HG02970 (cell line): ENCODE results near the gene IL36RN.

Experiments used
- ATAC-seq: cut with Tn5 transposase; IDR thresholded peaks from one replicate; pipeline ENCODE4 v1.9.1; 2021; ENCODE audit warnings: mild to moderate bottlenecking, moderate library complexity, moderate number of reproducible peaks; ENCODE audit not compliant: unreplicated experiment, low FRiP score

Gene IL36RN

DNA sequence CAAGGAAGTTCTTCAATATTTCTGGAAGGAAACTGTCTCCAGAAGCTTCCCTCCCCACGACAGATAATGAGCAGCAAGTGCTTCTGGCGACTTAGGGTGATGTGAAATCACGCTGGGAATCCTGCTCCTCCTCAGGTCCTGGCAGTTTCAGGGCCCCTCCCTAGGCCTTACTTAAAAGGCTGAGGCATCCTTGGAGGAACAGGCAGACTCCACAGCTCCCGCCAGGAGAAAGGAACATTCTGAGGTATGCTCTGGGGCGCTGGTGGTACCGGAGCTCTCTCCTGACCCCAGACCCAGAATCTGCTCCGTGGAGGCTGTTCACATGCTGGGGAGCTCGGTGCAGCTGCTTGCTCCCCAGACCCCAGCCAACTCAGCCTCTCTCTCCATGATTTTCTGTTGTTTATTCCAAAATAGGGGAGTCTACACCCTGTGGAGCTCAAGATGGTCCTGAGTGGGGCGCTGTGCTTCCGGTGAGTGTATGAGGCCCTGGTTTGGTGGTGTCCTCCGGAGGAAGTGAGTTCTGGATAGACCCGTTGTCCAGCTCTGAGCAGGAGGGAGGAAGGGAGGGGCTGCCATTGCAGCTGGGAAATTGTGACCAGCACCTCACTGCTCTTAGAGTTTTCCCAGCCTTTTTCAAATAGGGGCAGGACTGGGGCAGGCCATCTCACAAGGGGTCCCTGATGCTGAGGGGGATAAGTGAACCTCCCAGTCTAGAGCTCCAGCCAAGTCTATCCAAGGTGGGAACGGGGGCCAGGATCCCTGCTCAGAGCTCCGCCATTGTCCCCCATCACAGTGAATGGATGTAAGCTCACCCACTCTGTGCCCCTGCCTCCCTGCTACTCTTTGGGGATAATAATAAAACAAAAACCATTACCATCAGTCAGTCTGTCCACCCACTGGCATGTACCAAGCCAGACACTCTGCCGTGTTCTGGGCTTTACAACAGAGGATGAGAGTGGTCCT is at the start of gene IL36RN:
IL36RN (plus strand) TSS at position 201 of the 963 bp plus-strand sequence; CDS start at position 442, 241 bp downstream.
- no peak for ATAC-seq

DNA sequence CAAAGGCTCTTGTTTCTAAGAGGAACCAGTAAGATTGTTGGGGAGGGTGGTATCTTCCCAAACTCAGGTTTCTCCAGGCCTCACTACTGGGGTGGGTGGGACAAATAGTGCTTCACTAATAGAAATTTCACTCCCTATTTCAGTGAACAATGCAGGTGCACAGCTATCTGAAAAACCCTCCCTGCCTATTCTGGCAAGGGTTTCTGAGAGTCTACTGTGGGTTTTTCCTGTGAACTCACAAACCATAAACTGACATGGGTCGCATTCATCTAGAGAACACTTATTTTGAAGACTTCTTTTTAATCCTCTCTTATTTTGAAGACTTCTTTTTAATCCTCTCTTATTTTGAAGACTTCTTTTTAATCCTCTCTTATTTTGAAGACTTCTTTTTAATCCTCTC is 49.4 kb upstream of the IL36RN start:
- ATAC-seq = no peak

DNA sequence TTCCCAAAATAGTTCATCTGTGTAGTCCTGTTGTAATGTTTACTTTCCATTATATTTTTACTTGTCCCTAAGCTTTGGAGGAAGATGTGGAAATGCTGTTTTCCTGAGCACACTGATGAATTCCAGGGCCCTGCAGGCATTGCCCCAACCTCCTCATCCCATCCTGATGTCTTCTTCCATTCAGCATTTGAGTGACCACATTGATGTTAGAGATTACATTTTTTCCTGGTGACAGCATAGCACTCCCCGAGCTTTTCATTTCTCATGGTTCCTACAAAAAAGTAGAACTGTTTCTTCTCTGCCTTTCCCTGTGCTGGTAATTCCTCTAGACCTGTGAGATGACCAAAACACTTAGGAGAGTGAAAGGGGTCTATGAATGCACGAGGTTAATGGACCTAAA is 48.9 kb upstream of the IL36RN start:
- no peak for ATAC-seq

DNA sequence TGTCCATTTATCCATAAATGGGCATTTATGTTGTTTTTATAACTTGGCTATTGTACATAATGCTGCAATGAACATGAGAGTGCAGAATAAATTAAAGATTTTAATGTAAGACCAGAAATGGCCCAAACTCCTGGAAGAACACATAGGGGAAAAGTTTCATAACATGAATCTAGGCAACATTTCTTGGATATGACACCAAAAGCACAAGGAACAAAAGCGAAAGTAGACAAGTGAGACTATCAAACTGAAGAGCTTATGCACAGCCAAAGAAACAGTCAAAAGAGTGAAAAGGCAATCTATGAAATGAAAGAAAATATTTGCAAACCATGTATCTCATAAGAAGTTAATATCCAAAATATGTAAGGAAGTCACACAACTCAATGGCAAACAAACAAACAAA is 47.9 kb upstream of the IL36RN start:
- ATAC-seq = no peak

DNA sequence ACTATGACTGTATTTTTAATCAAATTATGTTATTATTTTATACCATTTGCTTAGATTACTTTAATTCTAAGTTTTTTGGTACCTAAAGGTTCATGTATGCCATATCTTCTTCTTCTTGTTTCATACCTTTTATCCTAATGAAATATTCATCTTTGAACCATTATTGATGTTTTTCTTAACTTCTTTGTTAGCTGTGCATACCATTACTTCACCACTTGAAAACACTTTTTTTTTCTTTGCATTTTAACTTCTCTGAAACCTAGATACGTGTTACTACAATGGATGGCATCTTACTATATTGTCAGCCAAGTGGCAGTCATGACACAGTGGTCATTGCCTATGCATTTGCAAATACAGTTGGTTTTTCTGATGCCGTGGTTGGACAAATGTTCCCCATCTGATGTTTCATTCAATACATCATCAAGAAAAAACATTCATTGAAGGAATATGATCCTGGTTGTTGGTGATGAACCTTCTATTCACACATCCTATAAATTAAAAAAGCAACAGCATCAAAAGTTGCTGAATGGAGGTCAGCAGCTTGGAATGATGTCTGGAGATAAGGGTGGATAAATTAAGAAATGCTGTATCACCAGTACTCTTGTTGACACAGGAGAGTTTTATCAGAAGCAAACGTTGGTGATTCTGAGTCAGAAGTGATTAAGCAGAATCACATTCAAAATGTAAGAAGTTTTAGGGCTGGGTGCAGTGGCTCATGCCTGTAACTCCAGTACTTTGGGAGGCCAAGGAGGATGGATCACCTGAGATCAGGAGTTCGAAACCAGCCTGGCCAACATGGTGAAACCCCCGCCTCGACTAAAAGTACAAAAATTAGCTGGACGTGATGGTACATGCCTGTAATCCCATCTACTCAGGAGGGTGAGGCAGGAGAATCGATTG is 46.3 kb upstream of the IL36RN start:
- ATAC-seq = no peak

DNA sequence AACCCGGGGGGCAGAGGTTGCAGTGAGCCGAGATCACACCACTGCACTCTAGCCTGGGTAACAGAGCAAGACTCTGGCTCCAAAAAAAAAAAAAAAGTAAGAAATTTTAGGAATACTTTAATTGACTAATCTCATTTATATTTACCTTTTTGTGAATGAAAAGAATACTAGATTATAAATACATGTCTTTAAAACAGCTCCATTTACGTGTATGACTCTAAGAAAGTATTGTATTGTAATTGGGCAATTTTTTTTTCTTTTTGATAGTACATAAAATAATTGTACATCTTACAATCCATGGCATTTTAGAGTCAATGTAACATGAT is 45.7 kb upstream of the IL36RN start:
- no peak for ATAC-seq

DNA sequence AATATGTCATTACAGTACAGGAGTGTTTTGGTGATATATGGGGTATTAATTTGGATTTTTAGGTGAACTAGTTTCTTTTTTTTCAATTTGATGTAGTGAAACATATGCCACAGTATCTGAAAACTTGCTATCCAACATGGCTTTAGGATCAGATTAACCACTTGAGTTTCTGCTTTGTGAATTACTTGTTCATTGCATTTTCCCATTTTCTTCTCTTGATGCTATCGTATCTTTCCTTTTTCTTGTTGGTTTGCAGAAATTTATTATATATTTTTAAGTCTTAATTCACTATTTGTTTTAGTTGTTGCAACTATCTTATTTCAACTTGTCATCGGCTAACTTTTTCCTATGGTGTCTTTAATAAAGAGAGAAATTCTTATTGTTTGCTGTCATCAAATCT is 44.9 kb upstream of the IL36RN start:
- no peak for ATAC-seq

DNA sequence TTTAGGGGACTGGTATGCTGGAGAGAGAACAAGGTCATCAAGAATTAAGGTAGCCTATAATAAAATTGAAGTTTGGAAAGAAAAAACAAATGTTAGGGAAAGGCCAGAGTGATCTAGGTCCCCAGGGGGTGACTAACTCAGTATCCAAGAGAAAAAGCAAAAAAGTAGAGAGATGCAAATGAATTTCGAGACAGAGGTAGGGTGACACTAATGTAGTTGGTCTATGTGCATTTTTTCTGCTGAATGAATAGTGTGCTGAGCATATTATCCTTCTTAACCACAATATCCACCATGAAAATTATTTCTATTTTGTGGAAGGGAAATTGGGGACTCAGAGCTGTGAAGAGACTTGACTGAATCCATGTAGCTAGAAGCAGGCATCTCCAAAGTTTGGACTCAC is 44.0 kb upstream of the IL36RN start:
- no peak for ATAC-seq

DNA sequence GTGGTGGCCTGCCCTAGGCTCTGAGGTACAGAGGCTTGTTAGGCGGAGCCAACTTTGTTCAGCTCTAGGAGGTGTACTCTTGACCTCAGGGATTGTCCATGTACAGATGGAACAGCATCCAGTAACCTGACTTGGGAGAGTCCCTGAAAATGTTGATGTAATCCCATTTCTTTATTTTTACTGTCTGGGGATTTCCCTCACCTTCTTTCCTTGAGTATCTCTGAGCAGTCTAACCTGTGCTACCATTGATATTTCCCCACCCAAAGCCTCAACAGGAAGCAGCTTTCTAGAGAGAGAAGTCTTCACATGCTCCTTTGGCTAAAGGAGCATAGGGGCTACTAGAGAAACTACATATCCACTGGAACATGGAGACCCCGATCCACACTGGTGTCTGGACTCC is 43.3 kb upstream of the IL36RN start:
- no peak for ATAC-seq

DNA sequence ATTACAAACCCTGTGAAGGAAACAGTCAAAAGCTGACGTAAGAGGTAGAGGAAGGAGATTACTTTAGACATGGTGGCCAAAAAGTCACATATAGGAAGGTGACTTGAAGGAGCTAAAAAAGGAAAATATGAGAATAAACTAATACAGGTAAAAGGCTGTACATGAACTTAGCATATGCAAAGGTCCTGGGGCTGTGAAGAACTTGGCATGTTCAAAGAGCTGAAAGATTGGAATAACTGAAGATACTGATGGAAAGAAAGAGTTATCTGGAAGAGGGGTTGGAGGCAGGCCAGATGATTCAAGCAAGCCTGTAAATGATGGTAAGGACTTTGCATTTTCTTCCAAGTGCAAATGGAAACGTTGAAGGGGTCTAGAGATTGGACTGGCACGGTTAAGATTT is 40.5 kb upstream of the IL36RN start:
- ATAC-seq = no peak

DNA sequence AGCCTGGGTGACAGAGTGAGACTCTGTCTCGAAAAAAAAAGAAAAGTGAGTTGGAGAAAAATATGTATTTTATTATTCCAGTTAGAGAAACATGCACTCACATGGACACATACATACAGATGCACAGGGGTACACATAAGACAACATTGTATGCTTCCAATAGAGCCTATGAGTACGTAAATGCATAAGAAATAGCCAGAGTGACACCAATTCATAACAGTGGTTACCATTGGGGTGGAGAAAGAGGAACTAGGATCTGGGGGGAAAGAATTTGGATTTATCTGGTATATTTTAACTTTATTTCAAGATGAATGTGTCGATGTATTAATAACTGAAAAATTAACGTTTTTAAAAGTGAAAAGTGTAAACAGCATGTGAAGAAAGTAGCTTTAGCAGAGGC is 37.7 kb upstream of the IL36RN start:
- ATAC-seq = no peak

DNA sequence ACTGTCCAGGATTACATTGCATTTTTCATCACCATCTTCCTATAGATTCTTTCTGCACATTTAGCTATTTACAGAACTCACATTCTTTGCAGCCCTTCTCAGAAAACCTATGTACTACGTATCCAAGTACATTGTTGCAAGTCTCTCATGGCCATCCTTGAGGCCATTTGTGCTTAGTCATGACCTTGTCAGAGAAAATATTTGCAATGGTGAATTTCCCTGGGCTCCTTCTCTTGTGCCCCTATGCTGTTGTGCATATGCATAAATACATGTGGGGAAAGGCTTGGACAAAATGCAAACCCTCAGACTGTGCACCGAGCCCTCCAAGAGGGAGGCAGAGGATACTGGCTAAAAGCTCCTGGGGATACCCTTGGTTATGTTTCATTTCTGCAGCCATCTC is 34.2 kb upstream of the IL36RN start:
- no peak for ATAC-seq

DNA sequence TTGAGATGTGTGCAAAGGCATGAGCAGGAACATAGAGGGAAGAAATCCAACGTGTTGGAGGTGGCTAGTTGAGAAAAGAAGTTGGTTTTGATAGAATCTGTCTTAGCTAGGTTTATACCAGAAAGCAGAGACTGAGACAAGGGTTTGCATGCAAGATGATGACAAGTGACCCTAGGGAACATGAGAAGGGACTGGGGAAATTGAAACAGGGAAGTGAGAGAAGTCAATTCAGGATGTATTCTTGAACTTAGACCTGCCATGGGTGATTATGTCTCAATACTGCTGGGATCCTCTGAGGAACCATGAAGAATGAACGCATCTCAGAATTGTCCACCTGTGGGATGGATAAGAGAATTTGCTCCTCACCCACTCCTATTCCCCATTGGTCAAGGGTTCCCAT is 33.3 kb upstream of the IL36RN start:
- ATAC-seq = no peak

DNA sequence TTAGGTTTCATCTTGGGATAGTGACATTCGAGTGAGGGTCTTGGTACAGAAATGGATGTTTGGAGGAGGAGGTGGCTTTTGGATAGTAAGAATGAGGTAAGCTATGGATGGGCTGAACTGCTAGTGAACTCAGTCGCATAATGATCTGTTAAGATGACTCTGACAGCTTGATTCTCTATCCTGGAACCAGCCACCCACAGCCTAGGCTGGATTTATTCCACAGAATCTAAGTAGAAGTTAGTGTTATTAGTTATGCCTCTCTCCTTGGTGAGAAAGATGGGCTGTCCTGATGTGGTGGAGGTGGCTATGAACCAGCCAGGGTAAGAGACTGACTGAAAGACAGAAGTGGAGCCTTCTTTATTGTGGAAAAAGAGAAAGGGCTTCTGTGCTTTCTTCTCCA is 31.3 kb upstream of the IL36RN start:
- ATAC-seq = no peak

DNA sequence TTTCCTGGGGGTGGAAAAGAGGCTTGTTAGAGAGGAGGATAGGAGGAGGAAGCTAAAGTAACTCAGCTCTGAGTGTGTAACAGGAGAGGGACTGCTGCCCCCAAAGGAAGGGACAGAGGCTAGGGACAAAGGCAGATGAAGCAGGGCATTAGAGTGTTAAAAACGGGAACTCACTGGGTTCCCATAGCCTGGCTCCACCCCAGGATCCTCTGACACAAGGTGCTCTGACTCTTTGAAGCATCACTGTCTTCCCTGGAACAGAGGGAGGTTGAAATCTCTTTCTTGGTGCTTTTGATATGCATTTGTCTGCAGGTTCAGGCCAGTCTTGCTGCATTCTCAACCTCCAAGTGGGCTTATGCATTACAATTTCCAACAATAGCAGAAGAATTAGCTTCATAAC is 30.9 kb upstream of the IL36RN start:
- no peak for ATAC-seq

DNA sequence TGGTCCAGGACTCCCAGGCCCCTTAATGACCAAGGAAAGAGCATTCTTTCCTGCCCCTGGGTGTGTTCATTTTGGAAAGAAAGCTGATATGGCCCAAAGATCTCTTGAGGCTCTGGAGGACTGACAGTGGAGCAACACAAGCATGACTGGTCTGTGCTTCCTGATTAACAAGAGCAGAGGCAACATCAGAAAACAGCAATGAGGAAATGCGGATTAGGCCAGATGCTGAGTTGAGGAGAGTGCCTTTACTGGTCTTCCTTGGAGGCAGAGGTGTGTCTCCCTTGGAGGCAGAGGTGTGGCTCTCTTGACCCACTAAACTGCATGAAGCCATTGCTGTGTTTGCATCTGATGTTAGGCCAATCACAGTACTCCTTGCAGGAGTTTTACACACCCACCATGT is 26.3 kb upstream of the IL36RN start:
- no peak for ATAC-seq

DNA sequence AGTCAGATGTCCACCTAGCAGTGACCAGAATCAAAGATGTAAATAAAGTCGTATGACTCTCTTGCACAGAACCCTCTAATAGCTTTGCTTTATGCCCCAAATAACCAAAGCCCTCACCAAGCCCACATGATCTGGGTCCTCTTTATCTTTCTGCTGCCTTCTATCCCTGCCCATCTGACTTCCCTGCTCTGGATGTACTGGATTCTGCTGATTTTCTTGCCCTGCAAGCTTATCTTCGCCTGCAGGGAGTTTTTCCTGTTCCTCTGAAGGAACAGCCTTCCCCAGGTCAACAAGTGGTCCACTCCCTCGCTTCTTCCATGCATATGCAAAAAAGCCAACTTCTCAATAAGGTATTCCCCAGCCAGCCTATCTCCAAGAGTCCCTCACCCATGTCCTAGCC is 25.0 kb upstream of the IL36RN start:
- no peak for ATAC-seq

DNA sequence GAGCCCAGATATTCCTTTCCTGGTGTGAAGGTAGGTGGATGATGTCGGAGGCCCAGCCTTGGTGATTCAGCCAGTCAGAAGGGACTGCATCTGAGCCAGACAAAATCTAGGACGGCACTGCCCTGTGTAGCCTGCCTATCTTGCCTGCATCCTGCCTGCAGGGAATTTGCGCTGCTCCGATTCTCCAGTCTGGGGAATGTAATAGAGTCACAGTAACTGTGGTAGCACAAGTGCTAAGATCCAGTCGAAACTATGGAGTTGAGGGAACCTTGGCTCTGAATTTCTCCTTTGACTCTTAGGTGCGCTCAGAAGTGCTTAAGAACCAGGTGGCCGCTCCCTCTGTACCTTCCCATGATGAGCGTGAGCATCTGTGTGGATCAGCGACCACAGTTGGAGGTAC is 22.2 kb upstream of the IL36RN start:
- no peak for ATAC-seq

DNA sequence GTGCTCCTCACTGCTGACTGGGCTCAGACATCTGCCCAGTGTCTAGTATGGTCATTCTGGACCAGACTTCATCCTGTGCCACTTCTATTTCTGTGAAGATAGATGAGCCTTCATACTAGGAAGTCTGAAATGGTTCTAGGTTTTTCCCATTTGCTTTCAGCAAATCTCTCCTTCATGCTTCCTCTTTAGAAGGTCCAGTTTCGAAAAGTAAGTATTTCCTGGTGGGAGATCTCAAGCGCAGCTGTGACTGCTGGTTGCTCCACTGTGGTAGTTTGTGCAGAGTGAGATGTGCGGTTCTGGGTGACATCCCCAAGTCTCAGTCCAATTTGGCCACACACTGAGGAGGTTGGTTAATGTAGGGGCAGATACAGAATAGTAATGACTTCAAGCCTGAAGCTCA is 20.7 kb upstream of the IL36RN start:
- no peak for ATAC-seq

DNA sequence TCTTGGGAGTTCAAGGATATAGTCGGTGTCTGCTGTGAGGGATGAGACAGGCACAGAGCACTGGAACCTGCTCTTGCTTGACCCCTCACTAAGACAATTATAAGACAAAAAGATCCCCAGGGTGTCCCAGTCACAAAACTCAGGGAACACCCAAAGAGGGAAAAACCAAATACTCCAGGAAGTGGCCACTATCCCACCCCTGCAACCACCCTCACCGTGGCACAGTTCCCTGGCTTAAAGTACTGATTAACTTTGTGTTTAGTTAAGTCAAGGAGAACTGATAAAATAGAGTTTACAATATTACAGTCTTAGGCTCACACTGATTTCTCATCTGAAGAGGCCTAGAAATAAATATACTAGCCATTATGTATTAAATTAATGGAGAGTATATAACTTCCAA is 19.8 kb upstream of the IL36RN start:
- ATAC-seq = no peak

DNA sequence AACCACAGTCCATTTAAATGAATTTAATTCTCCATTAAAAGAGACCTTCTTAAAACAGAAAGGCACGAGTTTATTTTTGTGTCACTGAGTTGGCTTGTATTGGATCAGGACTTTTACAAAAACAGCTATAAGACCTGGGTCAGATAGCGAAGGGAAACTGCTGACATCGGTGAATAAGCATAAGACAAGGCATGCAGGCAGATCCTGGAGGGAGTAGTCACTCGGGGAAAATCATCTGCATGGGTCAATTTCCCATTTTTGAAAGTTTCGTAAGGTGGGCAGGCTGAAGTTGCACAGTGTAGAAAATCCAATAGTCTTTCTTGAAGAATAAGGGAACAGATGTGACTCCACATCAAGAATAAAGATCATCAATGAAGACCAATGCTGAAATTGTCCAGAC is 19.3 kb upstream of the IL36RN start:
- no peak for ATAC-seq

DNA sequence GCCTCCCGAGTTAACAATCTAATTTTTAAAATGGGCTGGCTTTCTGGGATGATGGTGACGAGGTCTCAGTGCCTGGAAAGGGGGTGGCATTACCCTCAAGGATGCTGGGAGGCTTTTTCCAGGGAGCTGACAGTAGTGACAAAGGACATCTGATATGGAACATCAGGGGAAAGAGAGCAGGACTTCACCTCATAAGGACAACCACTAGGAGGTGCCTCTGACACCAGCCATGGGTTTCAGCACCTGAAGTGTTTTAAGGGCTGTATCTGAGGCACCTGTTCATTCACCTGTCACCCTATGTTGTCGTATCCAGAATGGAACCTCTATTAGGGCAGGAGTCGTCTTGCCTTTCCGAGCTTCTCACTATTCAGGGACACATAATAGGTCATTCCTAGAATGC is 17.1 kb upstream of the IL36RN start:
- ATAC-seq = no peak
